HEK293 (cell line): ENCODE measurements around the gene SIGLEC8.
"Not testable (repeated sequence)": the region's sequence is repeated elsewhere in the genome, so short reads cannot be mapped to it uniquely, and the experiment has no call there.

ENCODE experiments used
- CTCF ChIA-PET: fragments of 350-600 bp; formaldehyde crosslinking; extraction: SDS; loops from one replicate; lab custom pipeline; 2021; ENCODE audit warnings: antibody characterized with exemption; lab: Yijun Ruan, JAX
- POLR2A ChIA-PET: fragments of 300-600 bp; formaldehyde crosslinking; extraction: SDS; loops from one replicate; lab custom pipeline; 2020; ENCODE audit warnings: antibody characterized with exemption, inconsistent platforms; lab: Yijun Ruan, JAX
- H3K27ac ChIP-seq: fragments of 200-500 bp; sonication (Bioruptor generic); 2 replicates; pipeline ENCODE4 v1.5.1; 2014; ENCODE audit warnings: low read depth, low read length, control low read depth, inconsistent platforms; ENCODE audit errors: extremely low read depth
- H3K36me3 ChIP-seq, 2 experiments: fragments of 200-500 bp in 1 of 2; sonication (Bioruptor generic) in 1 of 2; 1 replicate in 1 of 2; 2 replicates in 1 of 2; pipeline ENCODE4 v1.5.1; 2014 to 2017; ENCODE audit warnings: inconsistent platforms in 2 of 2, low read length in 2 of 2; ENCODE audit not compliant: control insufficient read depth in 2 of 2, insufficient read depth in 1 of 2
- H3K4me1 ChIP-seq: fragments of 200-500 bp; sonication (Bioruptor generic); 2 replicates; pipeline ENCODE4 v1.5.1; 2014; ENCODE audit warnings: mild to moderate bottlenecking, low read length, inconsistent platforms; ENCODE audit not compliant: control insufficient read depth, insufficient read depth
- H3K4me3 ChIP-seq: 2 replicates; pipeline ENCODE4 v1.5.1; 2011; ENCODE audit warnings: low read depth, mild to moderate bottlenecking, control low read depth, low read length, moderate library complexity
- H3K9me3 ChIP-seq: fragments of 200-500 bp; sonication (Bioruptor generic); 2 replicates; pipeline ENCODE4 v1.5.1; 2014; ENCODE audit warnings: low read depth, low read length, inconsistent platforms; ENCODE audit not compliant: control insufficient read depth, insufficient read depth
- BCL11A ChIP-seq: fragments of 450-650 bp; formaldehyde crosslinking; IDR thresholded peaks from 2 replicates; pipeline ENCODE4 v1.5.1; 2016; ENCODE audit warnings: low read depth, missing biosample characterization, missing genetic modification characterization
- IKZF3 ChIP-seq: fragments of 450-650 bp; IDR thresholded peaks from 2 replicates; pipeline ENCODE4 v1.5.0; 2018; ENCODE audit warnings: missing biosample characterization, mild to moderate bottlenecking, missing genetic modification characterization, moderate library complexity
- MZF1 ChIP-seq: fragments of 450-650 bp; formaldehyde crosslinking; IDR thresholded peaks from 2 replicates; pipeline ENCODE4 v1.5.1; 2017; ENCODE audit warnings: missing biosample characterization, missing genetic modification characterization, borderline replicate concordance
- ZBTB48 ChIP-seq: fragments of 450-650 bp; formaldehyde crosslinking; IDR thresholded peaks from 2 replicates; pipeline ENCODE4 v1.5.1; 2016; ENCODE audit warnings: missing biosample characterization, missing genetic modification characterization
- ZNF112 ChIP-seq: fragments of 450-650 bp; formaldehyde crosslinking; IDR thresholded peaks from 2 replicates; pipeline ENCODE4 v1.5.0; 2017; ENCODE audit warnings: missing biosample characterization, missing genetic modification characterization
- ZNF169 ChIP-seq: fragments of 450-650 bp; formaldehyde crosslinking; IDR thresholded peaks from 2 replicates; pipeline ENCODE4 v1.5.1; 2016; ENCODE audit warnings: missing biosample characterization, missing genetic modification characterization
- ZNF184 ChIP-seq: fragments of 450-650 bp; IDR thresholded peaks from 2 replicates; pipeline ENCODE4 v1.5.1; 2018; ENCODE audit warnings: missing biosample characterization, mild to moderate bottlenecking, missing genetic modification characterization
- ZNF280C ChIP-seq: fragments of 450-650 bp; formaldehyde crosslinking; IDR thresholded peaks from 2 replicates; pipeline ENCODE4 v1.5.1; 2016; ENCODE audit warnings: missing biosample characterization, missing genetic modification characterization
- ZNF324 ChIP-seq: fragments of 450-650 bp; formaldehyde crosslinking; IDR thresholded peaks from 2 replicates; pipeline ENCODE4 v1.5.1; 2016; ENCODE audit warnings: missing biosample characterization, missing genetic modification characterization
- ZNF473 ChIP-seq: fragments of 450-650 bp; formaldehyde crosslinking; IDR thresholded peaks from 2 replicates; pipeline ENCODE4 v1.5.1; 2017; ENCODE audit warnings: missing biosample characterization, missing genetic modification characterization
- ZNF658 ChIP-seq: fragments of 450-650 bp; formaldehyde crosslinking; IDR thresholded peaks from 2 replicates; pipeline ENCODE4; 2016; ENCODE audit warnings: missing biosample characterization, missing genetic modification characterization
- ZNF670 ChIP-seq: fragments of 450-650 bp; formaldehyde crosslinking; IDR thresholded peaks from 2 replicates; pipeline ENCODE4 v1.5.1; 2016; ENCODE audit warnings: missing biosample characterization, missing genetic modification characterization, low read depth
- ZSCAN4 ChIP-seq: fragments of 450-650 bp; formaldehyde crosslinking; IDR thresholded peaks from 2 replicates; pipeline ENCODE4 v1.5.1; 2017; ENCODE audit warnings: missing biosample characterization, missing genetic modification characterization
- TF ChIP-seq, protein P1 (sequence below): fragments of 450-650 bp; formaldehyde crosslinking; IDR thresholded peaks from 2 replicates; pipeline ENCODE4 v1.5.1; 2017; ENCODE audit warnings: missing biosample characterization, missing genetic modification characterization

Gene SIGLEC8

DNA sequence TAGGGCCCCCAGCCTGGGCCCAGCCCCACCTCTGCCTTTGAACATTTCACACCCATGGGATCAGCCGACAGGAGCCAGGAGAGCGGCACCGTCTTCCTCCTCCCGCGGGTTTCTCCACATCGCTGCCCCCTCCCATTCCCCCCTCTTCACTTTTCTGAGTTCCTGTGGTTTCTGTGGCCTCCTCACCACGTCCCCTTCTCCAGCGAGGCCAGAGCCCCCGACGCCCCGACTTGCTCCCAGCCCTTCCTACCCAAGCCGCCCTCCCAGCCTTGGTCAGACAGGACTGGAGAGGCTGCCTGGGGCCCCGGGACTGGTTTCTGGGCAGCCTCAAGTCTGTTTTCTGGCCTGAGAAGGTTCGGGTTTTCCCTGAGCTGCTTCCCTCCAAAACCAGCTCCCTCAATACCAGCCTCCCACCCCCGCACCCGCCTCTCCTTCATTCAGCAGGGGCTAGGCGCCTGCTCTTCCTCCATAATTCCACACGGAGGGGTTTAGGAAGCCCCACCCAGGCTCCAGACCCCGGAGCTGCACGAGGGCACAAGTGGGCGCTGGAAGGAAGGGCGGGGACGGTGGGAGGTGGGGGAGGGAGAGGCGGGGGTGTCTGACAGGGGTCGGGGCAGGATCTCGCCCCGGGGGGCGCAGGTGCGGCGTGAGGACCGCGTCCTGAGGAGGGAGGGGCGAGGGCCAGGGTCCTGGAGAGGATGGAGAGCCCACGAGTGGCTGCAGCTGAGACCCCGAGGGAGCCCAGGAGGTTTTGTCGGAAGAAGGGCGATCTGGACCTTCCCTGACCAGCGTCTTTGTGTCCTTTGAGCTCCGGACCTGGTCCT, 36.8 kb downstream of the SIGLEC8 start:
- no peaks in the 10 kb centered on the region for H3K36me3 ChIP-seq
- H3K9me3 ChIP-seq, result no peaks in the 10 kb centered on the region
- no peak overlapping the region for H3K27ac ChIP-seq
- POLR2A ChIA-PET, result interaction anchor here (0.5 to 1.0 kb wide), 2 partner anchors 27 to 150 kb away, joined by 4 to 5 read pairs; partner anchors contain the start of gene ZNF175
- no peak overlapping the region for H3K4me3 ChIP-seq
- no peak for TF ChIP-seq ZNF473 (tag by site-specific recombination)
- no peak for TF ChIP-seq ZNF670 (tag by site-specific recombination)
- no peak for TF ChIP-seq ZNF280C (tag by site-specific recombination)
- TF ChIP-seq, all 188 proteins: peak for 0
- CTCF ChIA-PET, result interaction anchor here (0.5 to 2.6 kb wide), 43 partner anchors 8 to 1689 kb away, joined by 3 to 12 read pairs (median 4); partner anchors contain the start of gene ZNF615
- no peaks in the 10 kb centered on the region for H3K4me1 ChIP-seq

DNA sequence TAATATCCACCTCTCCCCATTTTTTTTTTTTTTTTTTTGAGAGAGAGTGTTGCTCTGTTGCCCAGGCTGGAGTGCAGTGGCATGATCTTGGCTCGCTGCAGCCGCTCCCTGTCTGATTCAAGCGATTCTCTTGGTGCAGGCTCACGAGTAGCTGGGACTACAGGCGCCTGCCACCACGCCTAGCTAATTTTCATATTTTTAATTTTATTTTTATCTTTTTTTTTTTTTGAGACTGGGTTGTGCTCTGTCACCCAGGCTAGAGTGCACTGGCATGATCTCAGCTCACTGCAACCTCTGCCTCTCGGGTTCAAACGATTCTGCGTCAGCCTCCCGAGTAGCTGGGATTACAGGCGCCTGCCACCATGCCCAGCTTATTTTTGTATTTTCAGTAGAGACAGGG, 37.7 kb downstream of the SIGLEC8 start:
- 0 out of 2 replicates have a peak, but pooled peaks have one; percentile 2 for TF ChIP-seq MZF1
- TF ChIP-seq, all 188 proteins: peak for 1; not testable (repeated sequence) for 187
- H3K4me1 ChIP-seq, H3K4me3 ChIP-seq, H3K36me3 ChIP-seq, H3K9me3 ChIP-seq, H3K27ac ChIP-seq, POLR2A ChIA-PET: not testable (repeated sequence)
- CTCF ChIA-PET, result interaction anchor here (0.5 to 2.6 kb wide), 12 partner anchors 12 to 241 kb away, joined by 3 to 12 read pairs (median 6); no protein-coding TSS in a partner anchor

DNA sequence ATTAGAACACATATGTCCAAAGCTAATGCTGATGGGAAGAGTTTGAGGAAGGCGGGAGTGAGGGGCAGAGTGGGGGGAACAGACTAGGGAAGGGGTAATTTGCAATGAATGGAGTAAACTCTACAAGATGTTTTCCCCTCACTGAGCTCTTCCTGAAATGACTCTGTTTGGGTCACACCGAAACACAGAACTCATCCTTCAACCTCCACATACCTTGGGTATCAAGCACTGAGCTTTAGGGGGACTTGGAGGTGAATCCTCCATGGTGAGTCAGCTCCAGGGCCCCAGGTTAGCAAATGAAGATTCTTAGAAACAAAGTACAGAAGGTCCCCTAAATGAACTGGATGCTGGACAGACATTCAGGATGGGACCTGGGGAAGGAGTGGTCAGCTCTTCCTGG, 39.5 kb downstream of the SIGLEC8 start:
- ChIA-PET CTCF (interaction anchor here (0.6 to 2.1 kb wide), 7 partner anchors 11 to 233 kb away, joined by 3 to 9 read pairs (median 5); no protein-coding TSS in a partner anchor), POLR2A (no interaction called here)
- Histone ChIP-seq H3K36me3 (no peaks in the 10 kb centered on the region), H3K4me3 (no peak overlapping the region), H3K9me3 (no peaks in the 10 kb centered on the region), H3K27ac (no peak overlapping the region), H3K4me1 (no peaks in the 10 kb centered on the region)
- TF ChIP-seq ZNF169 (tag by site-specific recombination) (no peak), ZNF184 (no peak), IKZF3 (no peak), ZNF658 (no peak), ZNF112 (tag by site-specific recombination) (no peak), BCL11A (tag by site-specific recombination) (no peak), ZBTB48 (tag by site-specific recombination) (no peak), ZNF324 (tag by site-specific recombination) (no peak), ZSCAN4 (no peak)
- TF ChIP-seq, protein P1, sequence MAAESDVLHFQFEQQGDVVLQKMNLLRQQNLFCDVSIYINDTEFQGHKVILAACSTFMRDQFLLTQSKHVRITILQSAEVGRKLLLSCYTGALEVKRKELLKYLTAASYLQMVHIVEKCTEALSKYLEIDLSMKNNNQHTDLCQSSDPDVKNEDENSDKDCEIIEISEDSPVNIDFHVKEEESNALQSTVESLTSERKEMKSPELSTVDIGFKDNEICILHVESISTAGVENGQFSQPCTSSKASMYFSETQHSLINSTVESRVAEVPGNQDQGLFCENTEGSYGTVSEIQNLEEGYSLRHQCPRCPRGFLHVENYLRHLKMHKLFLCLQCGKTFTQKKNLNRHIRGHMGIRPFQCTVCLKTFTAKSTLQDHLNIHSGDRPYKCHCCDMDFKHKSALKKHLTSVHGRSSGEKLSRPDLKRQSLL, result no peak
